ENCODE measurements around the gene TBCD. TPM values are rescaled to one million over a fixed set of nuclear protein-coding genes. Genes with fewer than 3 reads are reported as not detected.
A peak's percentile ranks its signal among the peaks of the same experiment; 100 is the strongest.

Gene TBCD
- total RNA-seq, 1 experiment from 2014 or later, result 129 TPM

DNA sequence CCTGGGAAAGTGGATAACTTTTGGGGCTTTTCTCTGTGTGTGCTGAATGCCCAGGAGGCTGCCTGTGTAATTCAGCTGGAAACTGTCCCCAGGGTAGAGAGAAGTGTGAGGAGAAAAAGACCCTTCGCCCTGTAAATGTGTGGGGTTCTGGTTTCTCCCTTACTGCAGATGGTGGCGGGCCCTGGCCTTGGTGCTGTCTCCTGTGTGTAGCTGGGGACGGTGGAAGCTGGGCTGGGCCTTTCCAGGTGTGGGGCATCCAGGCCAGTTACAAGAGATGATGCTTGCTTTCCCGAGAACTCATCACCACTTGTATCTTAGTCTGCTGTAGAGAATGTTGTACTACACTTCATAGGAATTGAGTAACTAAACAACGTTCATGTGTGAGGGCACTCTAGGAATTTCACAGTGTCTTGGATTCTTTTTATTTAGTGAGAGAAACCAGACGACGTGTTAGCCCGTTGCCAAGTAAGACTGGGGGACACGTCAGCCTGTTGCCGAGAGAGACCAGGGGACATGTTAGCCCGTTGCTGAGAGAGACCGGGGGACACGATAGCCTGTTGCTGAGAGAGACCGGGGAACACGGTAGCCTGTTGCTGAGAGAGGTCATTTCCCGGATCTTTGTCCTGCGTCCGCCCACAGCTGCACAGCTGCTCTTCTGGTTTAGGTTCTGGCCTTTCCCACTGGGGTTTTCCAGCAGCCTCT, 43.1 kb downstream of the TBCD start:
- H3K27me3 ChIP-seq (ENCODE audit: insufficient read depth, low read length), result no peaks in the 10 kb centered on the region
- no peak overlapping the region for H2BK120ac ChIP-seq (ENCODE audit: low read depth, low read length, poor library complexity, severe bottlenecking)
- H4K5ac ChIP-seq (ENCODE audit: insufficient read length, low read depth, low read length), result no peak overlapping the region
- H4K8ac ChIP-seq (replicated peaks; ENCODE audit: insufficient read length, low read depth, low read length), result no peak overlapping the region
- no peak overlapping the region for H3K56ac ChIP-seq (ENCODE audit: insufficient read length, low read depth, low read length)
- H3K4me3 Mint-ChIP-seq, result no peak overlapping the region
- H3K23me2 ChIP-seq (ENCODE audit: insufficient read length, low read depth, low read length, poor library complexity, severe bottlenecking), result no peaks in the 10 kb centered on the region
- DNase-seq, result no peak
- H3K23ac ChIP-seq (ENCODE audit: insufficient read length, low read depth, low read length), result no peak overlapping the region
- no peak overlapping the region for H2AFZ ChIP-seq (ENCODE audit: low read length)
- H3K9me3 ChIP-seq (ENCODE audit: control insufficient read depth, low read depth, low read length), result no peaks in the 10 kb centered on the region
- H3K36me3 Mint-ChIP-seq (ENCODE audit: insufficient read depth in 1 of 3, low read depth in 3 of 3), result peaks cover 29 to 55% (median 47%) of the 10 kb centered on the region in 3 experiments
- H3K27me3 Mint-ChIP-seq (ENCODE audit: low read depth), result no peaks in the 10 kb centered on the region
- H3K27ac ChIP-seq (ENCODE audit: insufficient read length, low read depth, low read length), result no peak overlapping the region
- H3K79me1 ChIP-seq (ENCODE audit: insufficient read depth, low read depth, low read length, poor library complexity, severe bottlenecking), result peaks cover 3% of the 10 kb centered on the region
- H3K4ac ChIP-seq (ENCODE audit: low read depth, low read length), result no peak overlapping the region
- no peak overlapping the region for H2BK12ac ChIP-seq (ENCODE audit: insufficient read length, low read depth, low read length)
- H4K91ac ChIP-seq (ENCODE audit: insufficient read length, low read depth, low read length), result no peak overlapping the region
- H3K4me1 ChIP-seq (ENCODE audit: insufficient read depth, low read length), result no peaks in the 10 kb centered on the region
- H2AK5ac ChIP-seq (ENCODE audit: insufficient read length, low read length), result no peak overlapping the region
- H3K27ac Mint-ChIP-seq, result peak overlapping the region in 1 of 3 experiments; percentile 42; a peak in 4 of 7 replicates
- H3K79me2 ChIP-seq (ENCODE audit: insufficient read depth, low read length), result peaks cover 2% of the 10 kb centered on the region; the same call in 1 of the 2 replicates
- H3K4me1 Mint-ChIP-seq, result peaks cover 0 to 4% of the 10 kb centered on the region in 2 experiments; a peak in 1 of 4 replicates
- no peak overlapping the region for H3K4me2 ChIP-seq (ENCODE audit: insufficient read depth, insufficient read length, low read length)
- H3K9me3 Mint-ChIP-seq, result peaks cover 2 to 4% of the 10 kb centered on the region in 2 experiments; a peak in 4 of 5 replicates
- WGBS (ENCODE audit: extremely low coverage, insufficient read length, low lambda C conversion rate), result no CpG with 5 or more reads among the region's 18 CpGs
- no peak overlapping the region for H3K9ac ChIP-seq (ENCODE audit: extremely low read depth, insufficient read length, low read length)
- TF ChIP-seq, protein P1, sequence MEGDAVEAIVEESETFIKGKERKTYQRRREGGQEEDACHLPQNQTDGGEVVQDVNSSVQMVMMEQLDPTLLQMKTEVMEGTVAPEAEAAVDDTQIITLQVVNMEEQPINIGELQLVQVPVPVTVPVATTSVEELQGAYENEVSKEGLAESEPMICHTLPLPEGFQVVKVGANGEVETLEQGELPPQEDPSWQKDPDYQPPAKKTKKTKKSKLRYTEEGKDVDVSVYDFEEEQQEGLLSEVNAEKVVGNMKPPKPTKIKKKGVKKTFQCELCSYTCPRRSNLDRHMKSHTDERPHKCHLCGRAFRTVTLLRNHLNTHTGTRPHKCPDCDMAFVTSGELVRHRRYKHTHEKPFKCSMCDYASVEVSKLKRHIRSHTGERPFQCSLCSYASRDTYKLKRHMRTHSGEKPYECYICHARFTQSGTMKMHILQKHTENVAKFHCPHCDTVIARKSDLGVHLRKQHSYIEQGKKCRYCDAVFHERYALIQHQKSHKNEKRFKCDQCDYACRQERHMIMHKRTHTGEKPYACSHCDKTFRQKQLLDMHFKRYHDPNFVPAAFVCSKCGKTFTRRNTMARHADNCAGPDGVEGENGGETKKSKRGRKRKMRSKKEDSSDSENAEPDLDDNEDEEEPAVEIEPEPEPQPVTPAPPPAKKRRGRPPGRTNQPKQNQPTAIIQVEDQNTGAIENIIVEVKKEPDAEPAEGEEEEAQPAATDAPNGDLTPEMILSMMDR (conservative IDR thresholded peaks at IDR 0.05), result no peak
- no peak overlapping the region for H2BK15ac ChIP-seq (ENCODE audit: low read depth, low read length)
- H3K18ac ChIP-seq (ENCODE audit: insufficient read length, low read depth, low read length), result no peak overlapping the region
- no peak overlapping the region; the same call in 1 of the 2 replicates for H3K14ac ChIP-seq (ENCODE audit: insufficient read depth, low read length)
- H4K20me1 ChIP-seq (ENCODE audit: control insufficient read depth, insufficient read depth, insufficient read length), result no peaks in the 10 kb centered on the region
- H3T11ph ChIP-seq (ENCODE audit: low read length), result no peak overlapping the region
- no peak overlapping the region for H2BK20ac ChIP-seq (ENCODE audit: low read depth, low read length, poor library complexity, severe bottlenecking)
- H2BK5ac ChIP-seq (ENCODE audit: insufficient read length, low read length), result no peak overlapping the region
